Fibroblast of the aortic adventitia (primary cell): ENCODE results near the gene GRPEL1. TPM values are rescaled to one million over a fixed set of nuclear protein-coding genes. Genes with fewer than 3 reads are reported as not detected.
"Not testable (repeated sequence)": the region's sequence is repeated elsewhere in the genome, so short reads cannot be mapped to it uniquely, and the experiment has no call there.

Experiments
- DNase-seq: peaks from one replicate; pipeline ENCODE4 v3.0.0-alpha.2; 2010; ENCODE audit warnings: low read depth
- H3K4me3 ChIP-seq: 2 replicates; pipeline ENCODE4 v1.5.1; 2011; ENCODE audit warnings: low read depth, mild to moderate bottlenecking, control low read depth, low read length, moderate library complexity
- CTCF ChIP-seq: IDR thresholded peaks from 2 replicates; pipeline ENCODE4 v1.5.1; 2011; ENCODE audit warnings: mild to moderate bottlenecking, low read length, control low read depth, inconsistent platforms; ENCODE audit not compliant: insufficient read depth
- total RNA-seq: library from RNA; depleted of rRNA; stranded (reverse); fragments of >200 nt; gene quantifications from 2 replicates; pipeline ENCODE4 v1.2.3, GENCODE V29; 2012; ENCODE audit warnings: low replicate concordance

GRPEL1 gene
- total RNA-seq, 1 donor, result 16.1 TPM

- H3K4me3 ChIP-seq, result peak overlapping the region; percentile 70
- no peak for DNase-seq
- TF ChIP-seq CTCF, result no peak
Observed at GRCh38 chr4:7103607-7104365, 35.9 kb upstream of the GRPEL1 start.

- H3K4me3 ChIP-seq, result peak overlapping the region; percentile 70
- peak; percentile 57 for DNase-seq
- no peak for TF ChIP-seq CTCF
Observed at GRCh38 chr4:7103031-7103606, 35.3 kb upstream of the GRPEL1 start.

- DNase-seq, result not testable (repeated sequence)
- H3K4me3 ChIP-seq, result peak overlapping the region; percentile 70
Observed at GRCh38 chr4:7102516-7102909, 34.6 kb upstream of the GRPEL1 start.

GRCh38 chr4:7101692-7102515 lies 34.0 kb upstream of the GRPEL1 start:
- peak overlapping the region; percentile 26 for H3K4me3 ChIP-seq
- peak; percentile 81 for TF ChIP-seq CTCF
- DNase-seq, result peak; percentile 59

GRCh38 chr4:7096236-7096635 lies 28.4 kb upstream of the GRPEL1 start:
- no peak for DNase-seq
- no peak for TF ChIP-seq CTCF
- no peak overlapping the region for H3K4me3 ChIP-seq

GRCh38 chr4:7095611-7096155 lies 27.8 kb upstream of the GRPEL1 start:
- no peak overlapping the region for H3K4me3 ChIP-seq
- no peak for TF ChIP-seq CTCF
- no peak for DNase-seq

GRCh38 chr4:7094916-7095315 lies 27.1 kb upstream of the GRPEL1 start:
- no peak for TF ChIP-seq CTCF

More at GRCh38 chr4:7094916-7095315, 27.1 kb upstream of the GRPEL1 start:
- no peak overlapping the region for H3K4me3 ChIP-seq
- peak; percentile 16 for DNase-seq
